HUES64 (cell line): ENCODE data around the gene DHRS4.
"Not testable (repeated sequence)": the region's sequence is repeated elsewhere in the genome, so short reads cannot be mapped to it uniquely, and the experiment has no call there.

Experiments
- H3K27ac ChIP-seq: 2 replicates; pipeline ENCODE4 v1.7.0; 2013; ENCODE audit warnings: low read depth, low read length, inconsistent platforms
- H3K27me3 ChIP-seq: 2 replicates; pipeline ENCODE4 v1.6.1; 2013; ENCODE audit warnings: mild to moderate bottlenecking, low read length; ENCODE audit not compliant: insufficient read depth
- H3K36me3 ChIP-seq: 2 replicates; pipeline ENCODE4 v1.6.1; 2013; ENCODE audit warnings: mild to moderate bottlenecking, low read length; ENCODE audit not compliant: insufficient read depth
- H3K4me1 ChIP-seq: 2 replicates; pipeline ENCODE4 v1.6.1; 2013; ENCODE audit warnings: mild to moderate bottlenecking, low read length, moderate library complexity; ENCODE audit not compliant: insufficient read depth
- H3K4me3 ChIP-seq: 2 replicates; pipeline ENCODE4 v1.5.1; 2013; ENCODE audit warnings: mild to moderate bottlenecking, low read length, moderate library complexity
- H3K9ac ChIP-seq: 2 replicates; pipeline ENCODE4 v1.6.1; 2013; ENCODE audit warnings: mild to moderate bottlenecking, low read depth, low read length
- H3K9me3 ChIP-seq: 2 replicates; pipeline ENCODE4 v1.6.1; 2013; ENCODE audit warnings: low read depth, low read length; ENCODE audit not compliant: insufficient read depth
- WGBS: fragments of 150-250, 120-280 bp; methylation state at CpG from one replicate; pipeline ENCODE4 v1.1.7; 2013; ENCODE audit warnings: missing lambda C conversion rate; 5-methylcytosine and 5-hydroxymethylcytosine counted together

DHRS4 gene

GRCh38 chr14:23989734-23990445 is 36.3 kb downstream of the DHRS4 start:
- not testable (repeated sequence) for H3K27me3 ChIP-seq, H3K9ac ChIP-seq, H3K9me3 ChIP-seq, H3K4me1 ChIP-seq, H3K4me3 ChIP-seq, H3K27ac ChIP-seq, H3K36me3 ChIP-seq
- 94% methylated on average over 19 of the region's 21 CpGs for WGBS

GRCh38 chr14:23990961-23991360 is 37.4 kb downstream of the DHRS4 start:
- H3K4me1 ChIP-seq, H3K27ac ChIP-seq, H3K9ac ChIP-seq, H3K9me3 ChIP-seq, H3K4me3 ChIP-seq, H3K36me3 ChIP-seq, H3K27me3 ChIP-seq: not testable (repeated sequence)
- WGBS = 91% methylated on average over 1 of the region's 1 CpG

DNA sequence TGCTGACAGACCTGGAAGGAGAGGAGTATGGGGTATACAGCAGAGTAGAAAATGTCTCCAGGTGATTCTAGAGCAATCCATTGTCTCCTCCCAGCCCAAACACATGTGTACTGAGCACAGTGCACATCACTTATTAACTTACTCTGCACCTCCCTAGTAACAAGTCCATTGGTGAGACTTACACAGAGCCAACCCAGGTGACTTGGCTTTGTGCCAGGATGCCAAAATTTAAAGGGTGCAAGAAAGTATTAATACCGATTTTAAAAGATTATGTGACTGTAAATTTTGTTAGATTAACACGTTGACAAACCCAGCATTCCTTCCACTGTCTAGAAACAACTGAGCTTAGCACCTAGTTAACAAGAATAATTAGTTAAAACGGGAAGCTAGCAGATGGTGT is 39.5 kb downstream of the DHRS4 start:
- H3K4me3 ChIP-seq = not testable (repeated sequence)

DNA sequence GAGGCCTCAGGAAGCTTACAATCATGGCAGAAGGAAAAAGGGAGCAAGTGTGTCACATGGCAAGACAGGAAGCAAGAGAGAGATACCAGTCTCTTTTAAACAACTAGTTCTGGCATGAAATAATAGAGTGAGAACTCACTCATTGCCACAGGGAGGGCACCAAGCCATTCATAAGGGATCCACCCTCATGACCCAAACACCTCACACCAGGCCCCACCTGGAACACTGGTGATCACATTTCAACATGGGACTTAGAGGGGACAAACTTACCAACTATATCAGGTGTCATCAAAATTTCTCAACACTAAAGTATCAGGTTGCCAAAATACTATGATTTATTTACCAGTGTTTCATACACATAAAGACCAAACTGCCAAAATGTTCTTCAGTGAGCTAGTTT is 42.4 kb downstream of the DHRS4 start:
- H3K9ac ChIP-seq, H3K36me3 ChIP-seq, H3K27me3 ChIP-seq, H3K27ac ChIP-seq, H3K9me3 ChIP-seq, H3K4me3 ChIP-seq, H3K4me1 ChIP-seq: not testable (repeated sequence)

More for the DNA sequence above, 39.5 kb downstream of the DHRS4 start:
- WGBS = 88% methylated on average over 3 of the region's 3 CpGs
- not testable (repeated sequence) for H3K4me1 ChIP-seq, H3K9ac ChIP-seq, H3K27ac ChIP-seq, H3K36me3 ChIP-seq, H3K27me3 ChIP-seq, H3K9me3 ChIP-seq

DNA sequence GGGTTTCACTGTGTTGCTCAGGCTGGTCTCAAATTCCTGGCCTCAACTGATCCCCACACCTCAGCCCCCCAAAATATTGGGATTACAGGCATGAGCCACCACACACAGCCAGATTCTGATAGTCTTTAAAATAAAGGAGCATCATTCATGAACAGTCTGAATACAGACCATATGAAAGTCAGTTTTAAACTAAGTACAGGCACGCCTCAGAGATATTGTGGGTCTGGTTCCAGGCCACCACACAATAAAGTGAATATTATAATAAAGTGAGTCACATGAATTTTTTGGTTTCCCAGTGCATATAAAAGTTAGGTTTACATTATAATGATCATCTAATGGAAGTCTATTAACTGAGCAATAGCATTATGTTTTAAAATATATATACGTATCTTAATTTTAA is 43.3 kb downstream of the DHRS4 start:
- not testable (repeated sequence) for H3K36me3 ChIP-seq, H3K9me3 ChIP-seq, H3K4me1 ChIP-seq, H3K27ac ChIP-seq, H3K27me3 ChIP-seq, H3K4me3 ChIP-seq, H3K9ac ChIP-seq
- no CpG with 5 or more reads among the region's 2 CpGs for WGBS

DNA sequence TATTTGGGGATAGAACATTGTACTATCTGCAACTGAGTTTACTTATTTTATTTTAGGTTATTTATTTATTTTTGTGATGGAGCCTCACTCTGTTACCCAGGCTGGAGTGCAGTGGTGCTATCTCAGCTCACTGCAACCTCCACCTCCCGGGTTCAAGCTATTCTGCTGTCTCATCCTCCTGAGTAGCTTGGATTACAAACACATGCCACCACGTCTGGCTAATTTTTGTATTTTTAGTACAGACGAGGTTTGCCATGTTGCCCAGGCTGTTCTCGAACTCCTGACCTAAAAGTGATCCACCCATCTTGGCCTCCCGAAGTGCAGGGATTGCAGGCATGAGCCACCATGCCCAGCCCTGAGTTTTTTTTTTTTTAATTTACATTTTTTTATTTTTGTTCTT is 46.1 kb downstream of the DHRS4 start:
- H3K27ac ChIP-seq, H3K36me3 ChIP-seq, H3K9ac ChIP-seq, H3K4me3 ChIP-seq, H3K9me3 ChIP-seq, H3K4me1 ChIP-seq, H3K27me3 ChIP-seq: not testable (repeated sequence)
- no CpG with 5 or more reads among the region's 5 CpGs for WGBS

DNA sequence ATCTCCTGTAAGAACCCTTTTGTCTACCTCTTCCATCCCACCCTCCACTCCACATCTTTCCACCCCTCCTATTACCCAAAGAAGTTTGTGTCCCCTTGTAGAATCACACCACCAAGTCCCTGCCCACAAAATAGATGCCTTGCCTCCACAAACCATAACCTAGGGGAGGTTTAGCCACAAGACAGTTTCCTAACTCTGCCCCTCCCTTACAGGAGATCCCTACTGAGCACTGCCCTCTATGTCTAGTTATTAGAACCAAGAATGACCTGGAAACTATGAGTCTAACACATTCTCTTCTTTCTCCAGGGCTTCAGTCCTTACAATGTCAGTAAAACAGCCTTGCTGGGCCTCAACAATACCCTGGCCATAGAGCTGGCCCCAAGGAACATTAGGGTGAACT is 47.5 kb downstream of the DHRS4 start:
- not testable (repeated sequence) for H3K27ac ChIP-seq, H3K36me3 ChIP-seq, H3K9me3 ChIP-seq, H3K9ac ChIP-seq, H3K27me3 ChIP-seq, H3K4me3 ChIP-seq, H3K4me1 ChIP-seq

GRCh38 chr14:24001679-24002078 is 48.1 kb downstream of the DHRS4 start:
- H3K4me3 ChIP-seq, H3K27ac ChIP-seq, H3K4me1 ChIP-seq, H3K27me3 ChIP-seq, H3K9me3 ChIP-seq, H3K36me3 ChIP-seq, H3K9ac ChIP-seq: not testable (repeated sequence)
- WGBS = no CpG with 5 or more reads among the region's 2 CpGs

DNA sequence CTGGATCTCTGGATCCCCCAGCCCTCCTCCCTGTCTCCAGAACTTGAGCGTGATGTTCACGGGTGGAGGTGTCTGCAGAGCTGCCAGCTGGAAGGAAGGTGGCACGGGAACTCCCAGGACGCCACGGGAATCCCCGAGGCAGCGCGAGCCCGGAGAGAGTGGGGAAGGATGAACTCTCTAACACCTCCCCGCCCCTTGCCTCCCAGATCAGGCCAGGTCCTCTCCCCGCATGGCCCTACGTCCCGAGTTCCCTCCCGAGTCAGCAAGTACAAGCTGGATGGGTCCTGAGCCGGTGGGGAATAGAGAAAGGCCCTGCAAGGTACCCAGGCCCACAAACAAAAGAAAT is 52.9 kb downstream of the DHRS4 start:
- H3K36me3 ChIP-seq, H3K9me3 ChIP-seq, H3K27ac ChIP-seq, H3K4me1 ChIP-seq, H3K27me3 ChIP-seq, H3K9ac ChIP-seq: not testable (repeated sequence)
- H3K4me3 ChIP-seq = peak overlapping the region; percentile 42
- WGBS = 11% methylated on average over 4 of the region's 15 CpGs

GRCh38 chr14:24006817-24007652 is 53.5 kb downstream of the DHRS4 start:
- H3K27ac ChIP-seq, H3K4me1 ChIP-seq: not testable (repeated sequence)
- WGBS = 5% methylated on average over 57 of the region's 62 CpGs

GRCh38 chr14:24011051-24011450 is 57.5 kb downstream of the DHRS4 start:
- Histone ChIP-seq H3K4me3 (no peak overlapping the region), H3K4me1 (peaks cover 9% of the 10 kb centered on the region; the same call in 1 of the 2 replicates), H3K9me3 (no peaks in the 10 kb centered on the region), H3K27ac (no peak overlapping the region), H3K9ac (no peak overlapping the region), H3K36me3 (no peaks in the 10 kb centered on the region), H3K27me3 (no peaks in the 10 kb centered on the region)
- WGBS = 72% methylated on average over 2 of the region's 2 CpGs

More at GRCh38 chr14:24006817-24007652, 53.5 kb downstream of the DHRS4 start:
- peak overlapping the region; percentile 42 for H3K4me3 ChIP-seq
- not testable (repeated sequence) for H3K27me3 ChIP-seq, H3K36me3 ChIP-seq, H3K9ac ChIP-seq, H3K9me3 ChIP-seq
